CD4-positive, alpha-beta T cell treated with Interleukin-17A for 4 hours (primary cell): ENCODE measurements around the gene NUDT14.

Experiments used
- DNase-seq: peaks from one replicate; pipeline ENCODE4 v3.0.0-alpha.2; 2020; ENCODE audit warnings: mixed read lengths

NUDT14 gene

GRCh38 chr14:105180592-105181548 is at the start of gene NUDT14:
TSS of gene NUDT14 (minus strand) at chr14:105181312. CDS start at chr14:105181209, 103 bp downstream.
- DNase-seq: peak; percentile 89

GRCh38 chr14:105229099-105229655 is 48.1 kb upstream of the NUDT14 start:
- DNase-seq: no peak

DNA sequence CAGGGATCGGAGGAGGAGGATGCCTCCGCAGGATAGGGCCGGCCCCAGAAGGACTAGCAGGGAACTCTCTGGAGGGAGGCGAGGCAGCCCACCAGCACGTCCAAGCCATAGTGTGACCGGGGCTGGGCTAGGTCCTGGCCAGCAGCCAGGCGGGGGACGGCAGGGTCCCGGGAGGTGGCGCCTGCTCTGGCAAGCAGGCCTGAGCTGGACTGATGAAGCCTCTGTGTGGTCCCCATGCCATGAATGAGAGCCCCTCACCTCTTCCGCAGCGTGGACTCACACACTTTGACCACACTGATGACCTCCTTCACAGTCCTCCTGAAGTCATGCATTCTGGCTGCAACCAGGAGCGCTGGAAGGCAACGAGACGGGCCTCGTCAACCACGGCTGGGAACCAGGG is 47.5 kb upstream of the NUDT14 start:
- DNase-seq: no peak

DNA sequence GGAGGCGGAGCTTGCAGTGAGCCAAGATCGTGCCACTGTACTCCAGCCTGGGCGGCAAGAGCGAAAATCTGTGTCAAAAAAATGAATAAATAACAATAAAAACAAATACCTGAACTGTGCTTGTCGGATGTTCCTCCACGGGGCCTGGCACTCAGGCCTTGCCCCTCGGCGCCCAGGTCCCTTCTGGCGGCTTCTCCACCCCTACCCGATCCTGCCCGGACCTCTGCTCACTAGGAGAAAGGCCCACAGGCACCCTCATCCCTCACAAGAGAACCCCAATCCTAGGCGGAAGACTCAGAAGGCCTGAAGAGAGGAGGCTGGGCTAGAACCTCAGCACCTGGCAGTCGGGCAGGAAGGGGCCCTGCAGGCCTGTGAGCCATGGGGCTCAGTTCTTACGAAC is 46.2 kb upstream of the NUDT14 start:
- no peak for DNase-seq

- no peak for DNase-seq
These were observed 45.1 kb upstream of the NUDT14 start for GRCh38 chr14:105226198-105226597.

- DNase-seq: no peak
These were observed 43.9 kb upstream of the NUDT14 start for GRCh38 chr14:105224845-105225570.

DNA sequence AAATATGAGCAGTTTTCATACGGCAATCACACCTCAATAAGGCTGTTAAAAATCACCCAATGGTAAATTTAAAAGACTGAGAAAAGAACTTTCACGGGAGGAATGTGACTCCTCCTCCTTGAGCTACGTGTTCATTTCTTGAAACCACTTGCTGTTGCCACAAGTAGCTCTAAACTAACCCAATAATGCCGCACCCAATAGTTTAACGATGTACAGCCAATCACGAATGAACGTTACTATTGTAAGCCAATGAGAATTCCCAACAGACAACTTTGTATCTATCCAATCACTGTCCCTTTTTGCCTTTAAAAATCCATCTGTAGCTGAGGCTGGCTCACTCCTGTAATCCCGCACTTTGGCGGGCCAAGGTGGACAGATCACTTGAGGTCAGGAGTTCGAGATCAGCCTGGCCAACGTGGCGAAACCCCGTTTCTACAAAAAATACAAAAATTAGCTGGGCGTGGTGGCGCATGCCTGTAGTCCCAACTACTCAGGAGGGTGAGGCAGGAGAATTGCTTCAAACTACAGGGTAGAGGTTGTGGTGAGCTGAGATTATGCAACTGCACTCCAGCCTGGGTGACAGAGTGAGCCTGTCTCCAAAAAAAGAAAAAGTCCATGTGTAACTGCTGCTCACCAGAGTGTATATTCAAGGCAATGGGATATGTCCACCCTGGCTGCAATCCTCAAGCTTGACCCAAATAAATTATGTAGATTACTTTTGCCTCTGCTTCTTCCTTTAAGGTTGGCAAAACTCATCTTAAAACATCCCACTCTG is 42.8 kb upstream of the NUDT14 start:
- no peak for DNase-seq

GRCh38 chr14:105223260-105223659 is 42.1 kb upstream of the NUDT14 start:
- DNase-seq: no peak

DNA sequence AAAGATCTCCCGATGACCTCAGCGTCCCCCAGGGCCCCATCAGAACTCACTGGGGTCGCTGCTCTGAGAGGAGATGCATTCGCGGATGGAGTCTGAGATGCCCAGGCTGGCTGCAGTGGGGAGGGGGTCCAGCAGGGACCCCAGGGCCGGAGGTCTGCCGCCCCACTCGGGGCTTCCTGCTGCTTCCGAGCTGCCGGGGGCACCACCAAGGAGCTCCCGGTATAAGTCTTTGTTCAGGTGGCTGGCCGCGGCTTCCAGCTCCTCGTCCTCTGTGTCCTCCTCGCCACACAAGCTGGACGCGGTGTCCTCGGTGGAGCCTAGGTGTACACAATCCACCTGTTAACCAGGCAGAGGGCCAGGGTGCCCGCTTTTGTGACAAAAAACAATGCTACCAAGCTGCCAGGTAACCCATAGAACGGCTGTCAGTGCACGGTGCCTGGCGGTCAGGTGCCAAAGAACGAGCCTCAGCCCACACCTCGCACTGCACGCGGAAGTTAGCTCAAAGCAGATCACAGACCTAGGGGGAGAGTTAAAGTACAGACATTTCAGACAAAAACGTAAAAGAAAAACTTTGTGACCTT is 40.6 kb upstream of the NUDT14 start:
- DNase-seq: no peak

- DNase-seq: no peak
These were observed 39.8 kb upstream of the NUDT14 start for GRCh38 chr14:105220699-105221597.

GRCh38 chr14:105219753-105220152 is 38.6 kb upstream of the NUDT14 start:
- no peak for DNase-seq

DNA sequence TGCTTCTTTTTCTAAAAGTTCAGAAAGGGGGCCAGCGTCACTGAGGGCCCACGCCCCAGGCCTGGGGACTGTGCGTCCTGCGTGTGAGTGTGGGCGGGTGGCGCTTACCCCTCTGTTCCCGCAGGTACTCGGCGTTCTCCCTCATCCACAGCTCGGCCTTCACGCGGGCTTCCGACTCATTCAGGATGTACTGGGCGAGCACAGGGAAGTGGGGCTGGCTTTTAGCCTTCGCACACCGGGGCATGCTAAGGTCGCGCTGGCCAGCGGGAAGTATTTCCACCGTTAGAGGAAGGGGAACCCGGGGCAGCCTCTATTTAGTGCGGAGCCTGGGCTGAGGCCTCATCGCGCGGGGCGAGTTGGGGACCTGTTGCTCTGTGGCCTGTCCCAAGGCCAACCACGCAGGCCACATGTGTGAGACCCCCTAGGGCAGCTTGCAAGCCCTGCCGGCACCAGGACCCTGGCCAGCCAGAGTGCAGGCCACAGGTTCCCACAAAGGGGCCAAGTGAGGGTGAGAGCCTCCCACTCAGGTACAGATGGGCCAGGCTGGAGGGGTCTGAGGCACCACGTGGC is 38.0 kb upstream of the NUDT14 start:
- DNase-seq: no peak

DNA sequence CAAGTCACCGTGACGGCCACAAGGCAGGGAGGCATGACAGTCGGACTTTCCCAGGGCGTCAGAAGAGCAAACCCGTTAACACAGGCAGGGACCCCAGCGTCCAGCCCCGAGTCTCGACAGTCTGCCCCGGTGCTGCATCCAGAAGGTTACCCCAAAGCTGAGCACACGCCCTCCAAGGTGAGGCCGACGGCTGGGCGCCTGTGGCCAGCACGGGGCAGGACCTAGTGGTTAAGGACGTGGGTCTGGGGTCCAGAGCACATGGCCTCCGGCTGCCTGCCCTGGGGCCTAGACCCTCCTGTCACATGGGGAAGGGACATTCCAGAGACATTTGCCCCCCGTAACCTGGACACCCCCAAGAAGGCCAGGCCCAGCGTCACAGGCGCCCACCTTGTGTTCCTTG is 37.5 kb upstream of the NUDT14 start:
- no peak for DNase-seq

DNA sequence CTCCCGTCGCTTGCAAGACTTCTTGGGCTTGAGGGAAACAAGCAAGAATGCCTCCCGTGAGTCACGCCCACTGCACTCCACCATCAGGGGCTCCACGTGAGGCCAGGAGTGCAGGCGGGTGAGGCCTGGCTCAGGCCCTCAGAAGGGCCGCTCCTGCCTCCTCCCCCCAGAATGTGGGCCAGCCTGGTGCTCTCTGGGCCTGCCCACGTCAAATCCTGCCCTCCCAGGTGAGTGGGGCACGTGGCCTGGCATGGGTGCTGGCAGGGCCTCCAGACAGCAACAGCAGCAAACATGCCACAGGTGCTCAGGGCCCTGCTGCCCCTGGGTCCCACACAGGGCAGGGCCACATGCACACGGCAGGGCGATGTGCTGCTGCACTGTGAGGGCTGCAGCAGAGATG is 36.7 kb upstream of the NUDT14 start:
- no peak for DNase-seq

GRCh38 chr14:105216490-105217247 is 35.6 kb upstream of the NUDT14 start:
- DNase-seq: no peak

GRCh38 chr14:105215602-105216001 is 34.5 kb upstream of the NUDT14 start:
- no peak for DNase-seq

DNA sequence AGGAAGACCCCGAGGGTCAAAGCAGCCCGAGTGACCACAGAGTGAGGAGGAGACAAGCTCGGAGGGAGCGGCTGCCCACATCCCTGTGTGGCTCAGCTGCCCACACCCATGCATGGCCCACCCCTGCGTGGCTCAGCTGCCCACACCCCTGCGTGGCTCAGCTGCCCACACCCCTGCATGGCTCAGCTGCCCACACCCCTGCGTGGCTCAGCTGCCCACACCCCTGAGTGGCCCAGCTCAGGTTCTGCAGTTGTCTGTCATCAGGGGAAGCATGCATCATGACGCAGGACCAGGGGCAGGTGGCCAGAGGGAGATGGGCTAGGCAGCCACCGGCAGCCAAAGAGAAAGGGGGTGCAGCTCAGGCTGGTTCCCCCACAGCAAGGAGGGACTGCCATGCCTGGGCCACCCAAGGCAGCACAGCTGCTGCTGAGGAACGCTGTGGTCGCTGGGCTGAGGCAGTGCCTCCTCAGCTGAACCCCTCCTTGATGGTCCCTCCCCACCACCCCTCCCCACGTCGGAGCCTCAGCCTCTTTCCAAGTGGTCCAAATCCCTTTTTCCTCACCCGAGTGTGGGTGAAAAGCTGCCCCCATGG is 33.3 kb upstream of the NUDT14 start:
- no peak for DNase-seq

GRCh38 chr14:105213361-105213760 is 32.2 kb upstream of the NUDT14 start:
- no peak for DNase-seq

DNA sequence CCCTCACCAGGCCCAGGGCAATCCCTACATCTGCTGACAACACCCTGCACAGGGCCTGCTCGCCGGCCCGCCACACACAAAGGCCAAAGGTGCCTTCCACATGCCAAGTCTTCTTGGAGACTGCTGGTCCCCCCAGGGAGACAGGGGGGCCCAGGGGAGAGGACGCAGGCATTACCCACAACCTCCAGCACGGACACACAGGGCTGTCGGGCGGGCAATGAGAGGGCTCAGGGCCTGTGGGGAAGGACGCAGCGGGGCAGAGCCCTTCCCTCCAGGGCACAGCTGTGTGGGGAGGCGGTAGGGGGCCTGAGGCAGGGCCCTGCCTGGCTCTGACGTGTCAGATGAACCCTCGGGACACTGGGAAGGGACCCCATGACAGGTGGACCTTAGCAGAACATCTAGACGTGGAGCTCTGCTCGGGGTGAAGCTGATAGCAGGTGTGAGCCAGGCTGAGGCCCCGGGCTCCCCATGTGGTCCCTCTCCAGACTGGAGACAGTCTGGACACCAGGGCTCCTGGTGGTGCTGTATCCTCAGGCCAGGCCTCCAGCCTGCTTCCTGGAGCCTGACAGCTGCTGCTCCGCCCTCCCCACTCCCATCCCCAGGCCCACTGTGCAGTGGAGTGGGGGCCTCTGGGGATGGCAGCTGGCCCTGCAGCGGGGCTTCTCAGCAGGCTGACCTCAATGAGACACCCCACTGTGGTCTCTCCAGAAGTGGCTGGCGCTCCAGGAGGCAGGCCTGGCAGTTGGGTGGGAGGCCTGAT is 31.6 kb upstream of the NUDT14 start:
- DNase-seq: no peak
